Measurements from ENCODE around the gene C18orf32. TPM values are rescaled to one million over a fixed set of nuclear protein-coding genes. Genes with fewer than 3 reads are reported as not detected.
A peak's percentile ranks its signal among the peaks of the same experiment; 100 is the strongest.
"Not testable (repeated sequence)": the region's sequence is repeated elsewhere in the genome, so short reads cannot be mapped to it uniquely, and the experiment has no call there.

Gene C18orf32
- total RNA-seq, 2 donors from 2014 or later, result 14.6 to 25.9 TPM

DNA sequence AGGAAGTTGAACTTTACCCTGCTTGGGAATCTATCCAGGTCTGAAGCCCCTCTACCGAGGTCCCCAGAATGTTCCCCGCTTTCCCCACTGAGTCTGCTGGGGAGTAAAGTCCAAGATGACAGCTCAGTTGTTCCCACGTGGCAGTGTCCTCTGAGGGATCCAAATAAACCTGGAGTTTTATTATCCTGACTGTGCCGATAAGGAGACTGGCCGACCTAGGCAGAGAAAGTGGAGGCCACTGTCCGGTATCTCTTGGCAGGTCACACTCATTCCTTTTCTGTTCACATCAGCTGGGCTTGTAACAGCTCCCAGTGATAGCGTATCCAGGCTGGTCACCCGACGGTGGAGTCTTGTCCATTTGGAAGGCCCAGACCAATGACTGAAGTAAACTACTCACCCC is 27.5 kb upstream of the C18orf32 start:
- H3K27ac Mint-ChIP-seq, result no peak overlapping the region
- H3K36me3 Mint-ChIP-seq, result no peaks in the 10 kb centered on the region
- H3K9me3 Mint-ChIP-seq, result no peaks in the 10 kb centered on the region
- ATAC-seq (no peak), DNase-seq (ENCODE audit: low spot score in 2 of 2) (no peak)

DNA sequence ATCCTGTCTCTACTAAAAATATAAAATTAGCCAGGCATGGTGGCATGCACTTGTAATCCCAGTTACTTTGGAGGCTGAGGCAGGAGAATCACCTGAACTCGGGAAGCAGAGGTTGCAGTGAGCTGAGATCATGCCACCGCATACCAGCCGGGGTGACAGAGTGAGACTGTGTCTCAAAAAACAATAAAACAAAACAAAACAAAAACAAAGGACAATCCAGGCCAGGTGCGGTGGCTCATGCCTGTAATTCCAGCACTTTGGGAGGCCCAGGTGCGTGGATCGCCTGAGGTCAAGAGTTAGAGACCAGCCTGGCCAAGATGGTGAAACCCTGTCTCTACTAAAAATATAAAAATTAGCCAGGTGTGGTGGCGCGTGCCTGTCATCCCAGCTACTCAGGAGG is 25.8 kb upstream of the C18orf32 start:
- H3K36me3 Mint-ChIP-seq; H3K27ac Mint-ChIP-seq; DNase-seq (ENCODE audit: low spot score in 2 of 2); H3K9me3 Mint-ChIP-seq; ATAC-seq: not testable (repeated sequence)

DNA sequence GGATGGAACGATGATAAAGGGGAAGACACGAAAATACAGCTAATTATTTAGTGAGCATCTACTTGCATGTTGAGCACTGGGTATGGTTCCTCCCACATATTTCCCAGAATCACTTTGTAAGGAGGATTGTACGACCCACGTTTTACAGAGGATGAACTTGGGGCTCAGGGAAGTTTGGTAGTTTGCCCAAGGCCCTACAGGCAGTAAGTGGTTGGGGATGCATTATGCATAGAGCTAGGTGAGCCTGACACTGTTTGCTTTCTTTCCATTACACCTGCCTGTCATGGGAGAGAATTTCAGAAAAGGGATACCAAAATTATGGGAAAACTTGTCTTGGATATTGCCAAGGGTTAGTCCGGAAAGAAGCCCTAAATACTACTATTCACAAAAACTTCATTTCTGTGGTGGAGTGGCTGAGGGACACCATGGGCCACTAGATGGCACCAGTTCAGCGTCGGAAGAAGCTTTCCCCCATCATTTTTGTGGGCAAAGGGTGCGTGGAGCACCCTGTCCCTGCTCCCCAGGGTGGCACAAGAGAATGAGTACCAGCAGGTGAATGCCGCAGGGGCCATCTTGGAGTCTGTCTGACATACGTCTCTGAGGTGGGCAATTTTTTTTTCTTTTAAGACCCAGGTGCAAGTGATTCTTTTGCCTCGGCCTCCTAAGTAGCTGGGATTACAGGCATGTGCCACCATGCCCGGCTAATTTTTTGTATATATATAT is 23.5 kb upstream of the C18orf32 start:
- peak in 1 of 2 donors; percentile 49 for DNase-seq (ENCODE audit: low spot score in 2 of 2)
- Mint-ChIP-seq H3K27ac (no peak overlapping the region), H3K36me3 (no peaks in the 10 kb centered on the region), H3K9me3 (no peaks in the 10 kb centered on the region)
- ATAC-seq, result peak; percentile 49 to 72

DNA sequence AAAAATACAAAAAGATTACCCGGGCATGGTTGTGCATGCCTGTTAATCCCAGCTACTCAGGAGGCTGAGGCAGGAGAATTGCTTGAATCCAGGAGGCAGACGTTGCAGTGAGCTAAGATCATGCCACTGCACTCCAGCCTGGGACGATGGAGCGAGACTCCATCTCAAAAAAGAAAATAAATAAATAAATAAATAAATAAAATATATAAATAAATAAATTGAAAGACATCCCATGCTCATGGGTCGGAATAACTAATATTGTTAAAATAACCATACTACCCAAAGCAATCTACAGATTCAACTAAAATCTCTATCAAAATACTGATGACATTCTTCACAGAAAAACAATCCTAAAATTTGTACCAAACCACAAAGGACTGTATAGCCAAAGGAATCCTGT is 19.4 kb upstream of the C18orf32 start:
- H3K27ac Mint-ChIP-seq; DNase-seq (ENCODE audit: low spot score in 2 of 2): not testable (repeated sequence)

DNA sequence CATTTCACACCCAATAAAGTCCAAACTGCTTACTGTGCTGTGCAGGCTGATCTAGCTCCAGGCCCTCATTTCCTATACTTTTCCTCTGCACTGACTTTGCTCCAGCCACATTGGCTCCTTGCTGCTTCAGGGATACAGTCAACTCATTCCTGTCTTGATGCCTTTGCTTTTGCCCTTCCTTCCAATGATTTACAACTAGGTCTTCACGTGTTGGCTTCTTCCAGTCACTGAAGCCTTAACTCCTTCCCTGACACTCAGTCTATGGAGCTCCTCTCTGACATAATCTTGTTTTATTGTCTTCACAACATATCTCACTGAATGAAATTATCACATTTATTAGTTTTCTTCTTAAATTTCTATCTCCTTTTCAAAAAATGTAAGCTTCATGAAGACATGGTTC is 16.9 kb upstream of the C18orf32 start:
- ATAC-seq (no peak), DNase-seq (ENCODE audit: low spot score in 2 of 2) (no peak)
- Mint-ChIP-seq H3K9me3 (no peaks in the 10 kb centered on the region), H3K27ac (no peak overlapping the region), H3K36me3 (no peaks in the 10 kb centered on the region)

More for the DNA sequence above, 19.4 kb upstream of the C18orf32 start:
- not testable (repeated sequence) for ATAC-seq, H3K9me3 Mint-ChIP-seq, H3K36me3 Mint-ChIP-seq

DNA sequence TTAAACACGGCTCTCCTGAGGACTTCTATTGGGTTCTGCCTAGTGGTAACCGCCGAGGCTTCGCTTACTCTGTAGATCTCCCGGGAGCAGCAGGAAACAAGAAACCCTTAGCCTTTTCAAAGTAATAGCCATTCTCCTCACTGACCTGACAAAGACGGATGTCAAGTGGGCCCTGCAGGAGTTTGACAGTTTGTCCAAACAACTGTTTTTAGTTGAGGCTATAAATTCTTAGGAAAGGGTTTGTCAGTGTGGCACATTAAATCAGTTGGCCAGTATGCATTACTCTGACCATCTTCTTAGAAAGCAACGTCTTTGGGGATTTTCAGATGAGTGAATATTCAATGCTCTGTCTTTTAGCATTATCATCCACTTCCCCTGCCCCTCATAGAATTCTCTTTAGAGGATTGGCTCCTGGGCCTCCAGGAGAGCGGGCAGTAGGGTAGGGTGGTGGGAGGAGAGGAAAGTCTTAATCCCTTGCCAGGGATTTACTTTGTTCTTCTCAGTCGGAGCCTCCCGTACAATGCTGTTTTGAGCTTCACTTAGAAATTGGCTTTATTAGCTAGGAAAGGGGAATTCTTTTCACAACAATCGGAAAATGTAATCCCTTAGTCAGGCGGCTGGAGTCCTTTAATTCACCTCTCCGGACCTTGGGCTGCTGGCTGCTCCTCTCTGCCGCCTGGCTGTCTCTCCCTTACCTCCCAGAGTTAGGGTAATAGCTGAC is 13.3 kb upstream of the C18orf32 start:
- Mint-ChIP-seq H3K27ac (no peak overlapping the region), H3K9me3 (no peaks in the 10 kb centered on the region), H3K36me3 (no peaks in the 10 kb centered on the region)
- DNase-seq (ENCODE audit: low spot score in 2 of 2) (no peak), ATAC-seq (no peak)

DNA sequence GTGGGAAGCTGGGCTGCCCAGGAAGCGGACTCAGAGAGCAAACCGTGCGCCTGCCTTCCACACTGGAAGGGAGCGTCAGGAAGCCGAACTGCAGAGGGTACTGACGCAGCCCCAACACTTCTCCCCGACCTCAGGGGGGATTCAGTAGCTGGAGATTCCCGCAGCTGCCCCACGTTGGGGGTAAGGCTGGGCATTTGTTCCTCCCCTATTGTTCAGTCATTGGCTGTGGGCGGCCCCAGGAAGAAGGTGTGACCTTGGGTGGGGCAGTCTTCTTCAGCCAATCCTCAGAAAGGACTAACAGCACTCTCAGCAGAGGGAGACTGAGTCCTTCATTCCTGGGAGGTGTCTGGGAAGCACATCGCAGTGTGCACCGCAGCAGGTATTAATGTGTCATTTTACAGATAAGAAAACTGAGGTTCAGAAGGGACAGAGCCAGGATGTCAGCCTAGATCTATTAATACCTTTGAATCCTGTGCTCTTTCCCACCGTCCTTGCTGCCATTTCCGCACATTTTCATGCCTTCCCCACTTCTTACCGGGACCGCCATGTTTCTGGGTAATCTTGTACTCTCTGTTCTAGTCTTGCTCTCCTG is 12.1 kb upstream of the C18orf32 start:
- Mint-ChIP-seq H3K9me3 (no peaks in the 10 kb centered on the region), H3K36me3 (no peaks in the 10 kb centered on the region), H3K27ac (no peak overlapping the region)
- ATAC-seq, result no peak
- no peak for DNase-seq (ENCODE audit: low spot score in 2 of 2)

DNA sequence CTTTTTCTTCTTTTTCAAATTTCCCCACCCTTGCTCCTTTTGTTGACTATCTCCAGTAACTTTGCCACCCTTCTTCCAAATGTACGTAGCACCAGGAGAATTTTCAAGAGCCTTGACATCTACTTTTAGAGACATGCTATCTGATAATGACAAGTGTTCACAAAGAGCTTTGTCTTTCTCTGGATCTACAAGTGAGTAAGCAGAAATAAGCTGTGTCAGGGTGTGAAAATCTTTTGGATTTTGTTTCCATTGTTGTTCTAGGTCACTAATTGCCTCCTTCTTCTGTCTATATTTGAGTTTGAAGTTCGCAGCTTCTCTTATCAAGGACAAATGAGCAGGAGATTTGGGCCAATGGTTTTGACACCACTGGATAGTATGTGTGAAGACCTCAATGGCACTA is 8.4 kb upstream of the C18orf32 start:
- H3K27ac Mint-ChIP-seq, result no peak overlapping the region
- ATAC-seq, result no peak
- no peak for DNase-seq (ENCODE audit: low spot score in 2 of 2)
- H3K9me3 Mint-ChIP-seq, result no peaks in the 10 kb centered on the region
- H3K36me3 Mint-ChIP-seq, result peaks cover 17 to 19% of the 10 kb centered on the region in 2 donors

DNA sequence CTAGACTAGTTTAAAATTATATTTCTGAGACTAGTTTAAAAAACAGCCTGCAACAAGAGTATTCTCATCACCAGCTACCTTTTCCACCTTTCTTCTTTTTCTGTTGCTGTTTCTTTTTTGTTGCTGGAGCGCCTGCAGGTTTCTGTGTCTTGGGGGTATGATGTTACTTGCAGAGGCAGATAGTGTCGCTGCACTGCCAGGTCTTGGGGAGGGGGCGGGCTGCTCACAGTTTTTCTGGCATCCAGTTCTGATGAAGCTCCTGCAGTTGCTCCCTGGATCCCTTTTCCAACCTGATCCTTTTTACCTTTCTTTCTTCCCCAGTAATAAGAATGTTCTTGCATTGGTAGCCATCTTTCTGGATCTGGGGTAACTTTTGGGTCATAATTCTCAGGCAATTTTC is 8.0 kb upstream of the C18orf32 start:
- no peak overlapping the region for H3K27ac Mint-ChIP-seq
- no peak for DNase-seq (ENCODE audit: low spot score in 2 of 2)
- no peaks in the 10 kb centered on the region for H3K9me3 Mint-ChIP-seq
- peaks cover 21 to 23% of the 10 kb centered on the region in 2 donors for H3K36me3 Mint-ChIP-seq
- no peak for ATAC-seq

DNA sequence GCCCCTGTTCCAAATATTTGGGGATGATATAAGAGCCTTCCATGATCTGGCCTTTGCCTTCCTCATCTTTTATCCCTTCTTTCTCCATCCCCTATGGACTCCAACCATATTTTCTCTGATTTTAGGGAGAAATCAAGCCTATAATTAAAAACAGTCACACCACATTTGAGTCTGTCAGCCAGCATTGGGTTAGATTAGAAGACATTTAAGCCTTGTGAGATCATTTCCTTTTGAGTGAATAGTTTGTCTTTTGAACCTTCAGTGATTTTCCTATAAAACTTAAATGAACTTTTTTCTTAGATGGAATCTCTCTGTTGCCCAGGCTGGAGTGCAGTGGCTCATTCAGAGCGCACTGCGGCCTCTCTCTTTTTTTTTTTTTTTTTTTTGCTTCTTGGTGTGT is 7.6 kb upstream of the C18orf32 start:
- peaks cover 25 to 27% of the 10 kb centered on the region in 2 donors for H3K36me3 Mint-ChIP-seq
- no peak overlapping the region for H3K27ac Mint-ChIP-seq
- no peaks in the 10 kb centered on the region for H3K9me3 Mint-ChIP-seq
- no peak for ATAC-seq
- DNase-seq (ENCODE audit: low spot score in 2 of 2), result no peak

DNA sequence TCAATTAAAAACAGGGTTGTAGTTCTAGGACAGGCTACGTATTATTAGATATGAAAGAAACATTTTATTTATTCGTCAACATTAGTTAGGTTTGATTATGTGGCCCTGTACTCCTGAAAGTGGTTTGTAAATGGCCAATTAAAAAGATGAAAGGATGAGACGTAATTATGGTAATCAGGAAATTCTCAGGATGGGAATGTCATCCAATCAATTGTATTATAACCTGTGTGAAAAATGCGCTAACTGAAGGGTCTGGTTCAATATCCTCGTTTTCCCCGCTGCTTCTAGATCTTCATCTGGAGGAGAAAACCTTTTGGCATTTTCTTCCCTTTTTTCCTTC is 5.6 kb upstream of the C18orf32 start:
- ATAC-seq, result no peak
- no peak for DNase-seq (ENCODE audit: low spot score in 2 of 2)
- peaks cover 34 to 40% of the 10 kb centered on the region in 2 donors for H3K36me3 Mint-ChIP-seq
- H3K27ac Mint-ChIP-seq, result peak overlapping the region in 1 of 2 donors; percentile 96
- H3K9me3 Mint-ChIP-seq, result no peaks in the 10 kb centered on the region

DNA sequence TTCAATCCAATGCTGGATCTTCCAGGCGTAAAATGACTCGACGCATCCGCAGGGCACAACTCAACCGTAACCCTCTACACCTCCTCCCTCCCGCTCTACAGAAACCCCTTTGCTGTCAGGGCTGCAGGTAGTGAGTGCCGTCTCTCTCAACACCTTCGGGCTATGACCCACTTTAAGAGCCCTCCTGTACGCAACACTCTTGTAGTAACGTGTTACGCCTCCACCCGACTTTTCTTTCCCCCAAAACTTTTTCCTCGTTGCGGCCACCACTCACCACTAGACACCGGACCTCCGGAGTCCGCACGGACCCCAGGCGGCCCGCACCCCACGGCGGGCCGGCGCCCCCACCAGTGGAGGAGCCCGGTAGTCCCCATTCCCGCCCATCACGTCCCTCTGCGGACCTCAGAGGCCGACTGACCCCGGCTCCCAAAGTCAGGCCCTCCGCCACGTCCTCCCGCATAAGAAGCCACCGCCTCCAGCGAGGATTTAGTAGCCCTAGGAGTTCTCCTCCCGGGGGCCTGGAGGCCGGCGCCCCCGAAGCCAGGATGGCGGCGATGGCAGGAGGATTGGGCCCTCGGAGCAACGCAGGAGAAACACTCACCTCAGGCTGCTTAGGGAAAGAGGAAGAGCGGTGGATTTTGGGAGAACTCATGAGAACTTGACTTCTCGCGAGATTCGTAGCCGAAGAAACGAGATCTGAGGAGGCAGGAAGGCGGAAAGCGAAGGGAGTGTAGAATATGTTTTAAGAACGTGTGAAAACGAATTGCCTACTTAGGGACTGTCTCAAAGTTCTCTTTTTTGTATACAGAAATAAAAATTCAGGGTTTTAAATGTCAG is 5.0 kb upstream of the C18orf32 start, which contains the start of gene RPL17:
Gene RPL17 (minus strand): TSS at position 609 of the 837 bp plus-strand sequence.
- H3K27ac Mint-ChIP-seq, result peak within 1 kb of the TSS; percentile 96 to 100

DNA sequence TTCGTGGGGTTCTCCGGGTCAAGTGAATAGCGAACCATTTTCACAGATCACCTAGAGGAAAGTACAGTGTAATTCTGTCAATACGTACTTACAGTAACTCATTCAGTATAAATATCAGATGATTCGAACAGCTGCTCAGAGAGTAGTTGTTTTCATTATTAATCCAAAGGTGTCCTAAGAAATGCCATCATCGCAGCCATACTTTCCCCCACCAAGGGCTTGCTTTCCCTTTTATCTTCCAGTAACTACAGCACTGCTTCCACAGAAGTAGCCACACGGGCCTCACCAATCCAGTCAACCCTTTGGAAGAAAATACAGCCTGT is 4.5 kb upstream of the C18orf32 start:
- no peak for DNase-seq (ENCODE audit: low spot score in 2 of 2)
- H3K36me3 Mint-ChIP-seq, result peaks cover 39 to 40% of the 10 kb centered on the region in 2 donors
- H3K9me3 Mint-ChIP-seq, result no peaks in the 10 kb centered on the region
- no peak for ATAC-seq
- peak overlapping the region; percentile 96 to 100 for H3K27ac Mint-ChIP-seq

More for the DNA sequence above, 5.0 kb upstream of the C18orf32 start, which contains the start of gene RPL17:
- no peaks in the 10 kb centered on the region for H3K9me3 Mint-ChIP-seq
- H3K36me3 Mint-ChIP-seq, result peaks cover 34 to 40% of the 10 kb centered on the region in 2 donors
- ATAC-seq (peak; percentile 85 to 89), DNase-seq (ENCODE audit: low spot score in 2 of 2) (peak; percentile 84 to 87)

DNA sequence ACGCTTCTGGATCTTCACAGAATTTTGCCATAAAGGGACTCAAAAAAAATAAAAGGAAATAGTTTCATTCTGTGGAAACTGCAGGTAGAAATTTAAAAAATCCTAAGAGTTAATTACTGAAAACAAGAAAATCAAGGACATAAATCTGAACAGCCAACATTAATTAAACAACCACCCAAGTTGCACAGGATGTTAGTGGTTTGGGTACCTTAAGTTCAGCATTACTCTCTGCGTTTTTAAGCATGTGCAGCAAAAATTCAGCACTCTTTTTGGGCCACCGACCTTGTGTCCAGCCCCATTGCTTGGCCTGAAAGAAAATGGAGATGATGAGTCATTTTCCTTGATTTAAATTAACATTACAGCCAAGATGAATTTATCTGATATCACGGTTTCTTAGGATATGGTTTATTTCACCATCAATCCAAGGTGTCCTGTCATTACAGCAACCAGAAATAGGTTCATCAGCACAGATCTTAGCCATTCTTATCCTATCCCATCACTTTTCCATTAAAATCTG is 3.3 kb upstream of the C18orf32 start:
- H3K27ac Mint-ChIP-seq, result peak overlapping the region; percentile 96 to 100
- peaks cover 40 to 43% of the 10 kb centered on the region in 2 donors for H3K36me3 Mint-ChIP-seq
- no peak for DNase-seq (ENCODE audit: low spot score in 2 of 2)
- no peak for ATAC-seq
- H3K9me3 Mint-ChIP-seq, result no peaks in the 10 kb centered on the region

DNA sequence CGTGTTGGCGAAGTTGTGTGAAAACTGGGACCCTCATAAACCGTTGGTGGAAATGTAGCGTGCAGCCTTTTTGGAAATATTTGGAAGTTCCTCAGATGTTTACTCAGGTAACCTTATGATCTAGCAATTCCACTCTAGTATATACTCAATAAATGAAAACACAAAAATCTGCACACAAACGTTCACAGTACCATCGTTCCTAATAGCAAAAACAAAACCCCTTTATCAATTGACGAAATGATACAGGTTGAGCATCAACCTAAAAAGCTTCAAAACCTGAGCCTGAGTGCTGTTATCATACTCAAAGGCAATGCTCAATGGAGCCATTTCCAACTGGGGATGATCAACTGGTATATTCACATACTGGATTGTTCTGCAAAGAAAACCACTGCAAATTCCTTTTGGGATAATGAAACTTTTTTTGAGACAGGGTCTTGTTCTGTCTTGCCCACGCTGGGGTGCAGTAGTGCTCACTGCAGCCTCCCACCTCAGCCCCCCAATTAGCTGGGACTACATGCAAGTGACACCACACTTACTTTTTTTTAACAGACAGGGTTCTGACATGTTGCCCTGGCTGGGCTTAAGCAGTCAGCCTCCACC is 777 bp upstream of the C18orf32 start:
- ATAC-seq (no peak), DNase-seq (ENCODE audit: low spot score in 2 of 2) (peak in 1 of 2 donors; percentile 16)
- no peaks in the 10 kb centered on the region for H3K9me3 Mint-ChIP-seq
- H3K36me3 Mint-ChIP-seq, result peaks cover 49 to 50% of the 10 kb centered on the region in 2 donors
- H3K27ac Mint-ChIP-seq, result peak overlapping the region; percentile 95 to 96

DNA sequence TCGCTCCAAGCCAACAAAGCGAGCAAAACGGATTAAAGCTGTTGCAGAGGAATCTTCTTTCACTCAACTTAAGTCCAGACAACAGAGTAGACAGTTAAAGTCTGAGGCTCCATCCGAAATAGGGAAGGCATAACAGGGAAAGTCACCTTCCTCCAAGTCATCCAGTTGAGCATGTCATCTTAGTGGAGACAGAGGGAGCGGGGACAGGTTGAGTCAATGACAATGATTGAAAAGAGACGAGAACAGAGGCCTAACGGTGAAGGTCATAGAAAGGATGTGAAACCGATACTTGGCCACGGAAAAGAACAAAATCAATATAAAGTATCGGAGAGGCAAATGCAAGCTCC is 455 bp downstream of the C18orf32 start:
- DNase-seq (ENCODE audit: low spot score in 2 of 2) (no peak), ATAC-seq (peak; percentile 39 to 76)

More for the DNA sequence above, 455 bp downstream of the C18orf32 start:
- H3K9me3 Mint-ChIP-seq, result no peaks in the 10 kb centered on the region
- peak overlapping the region; percentile 96 to 98 for H3K27ac Mint-ChIP-seq
- peaks cover 41 to 42% of the 10 kb centered on the region in 2 donors for H3K36me3 Mint-ChIP-seq

Measured in activated naive CD4-positive, alpha-beta T cell treated with anti-CD3 and anti-CD28 coated beads, Interleukin-2, amount 50 U/mL, for 72 hours (primary cell).